DMS79 treated with DMSO at 0.1 percent for 48 hours (cell line): ENCODE results near the gene PPP2R2B.
A peak's percentile ranks its signal among the peaks of the same experiment; 100 is the strongest.

Source experiments
- DNase-seq: peaks from one replicate; lab custom pipeline; 2025; lab: John Stamatoyannopoulos, UW

Gene PPP2R2B

GRCh38 chr5:146888351-146888978 lies 9.9 kb upstream of the PPP2R2B start:
- DNase-seq = no peak

DNA sequence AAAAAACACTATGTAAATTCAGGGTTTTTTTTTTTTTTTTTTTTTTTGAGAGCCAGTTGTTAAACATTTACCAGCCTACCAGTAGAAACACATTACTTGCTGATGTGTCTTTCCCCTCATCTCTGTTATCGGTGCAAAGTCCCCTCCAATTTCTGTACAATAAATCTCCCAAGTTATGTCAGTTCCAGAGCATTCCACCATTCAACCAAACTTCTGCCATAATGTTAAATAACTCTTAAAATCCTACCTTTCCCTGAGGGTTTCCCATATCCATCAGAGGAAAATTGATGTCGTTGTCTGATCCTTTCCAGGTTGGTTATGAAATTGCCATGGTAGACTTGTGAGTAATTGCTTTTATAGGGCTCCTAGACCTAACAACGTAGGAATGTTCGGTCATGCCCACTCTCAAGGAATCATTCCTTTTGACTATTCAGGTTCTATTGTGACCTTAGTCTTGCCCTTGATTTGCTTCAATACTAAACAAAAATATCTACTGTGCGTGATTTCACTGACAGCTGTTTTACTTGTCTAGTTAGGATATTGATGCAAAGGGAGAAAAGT lies 5.6 kb upstream of the PPP2R2B start:
- no peak for DNase-seq

DNA sequence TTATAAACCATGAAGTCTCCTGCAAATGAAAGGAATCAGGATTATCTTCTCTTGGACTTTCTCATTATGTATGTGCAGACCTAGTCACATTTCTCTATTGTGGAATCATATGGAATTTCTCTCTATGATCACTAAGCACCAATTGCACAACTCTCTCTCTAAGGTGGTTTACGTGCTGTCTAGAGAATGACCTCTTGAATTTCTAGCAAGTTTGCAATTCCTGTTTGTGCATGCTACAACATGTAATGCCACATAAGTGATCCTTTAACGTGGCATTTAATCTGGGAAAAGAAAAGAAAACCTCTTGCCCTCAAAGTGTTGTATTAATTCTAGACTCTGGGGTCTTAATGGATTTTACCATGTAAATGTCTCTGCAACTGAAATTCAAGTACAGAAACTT lies 5.0 kb upstream of the PPP2R2B start:
- peak; percentile 66 for DNase-seq

DNA sequence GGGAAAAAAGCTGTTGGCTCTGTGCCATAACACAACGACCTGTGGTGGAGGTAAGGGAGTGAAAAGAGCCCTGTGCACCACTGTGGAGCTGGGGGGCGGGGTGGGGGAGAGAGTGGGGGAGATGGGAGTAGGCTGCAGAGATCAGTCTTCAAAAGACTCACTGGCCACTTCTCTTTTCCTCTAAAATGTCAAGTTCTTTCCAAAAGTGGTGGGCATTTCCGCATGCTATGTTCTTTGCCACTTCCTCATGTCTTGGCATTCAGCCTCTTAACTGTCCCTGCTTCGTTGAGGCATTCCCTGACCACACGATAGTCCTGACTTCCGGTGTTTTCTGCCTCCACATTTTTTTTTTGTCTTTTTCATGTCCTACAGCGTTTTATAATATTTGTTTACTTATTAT lies 2.4 kb upstream of the PPP2R2B start:
- no peak for DNase-seq

GRCh38 chr5:146877783-146878475 lies 628 bp downstream of the PPP2R2B start:
- DNase-seq = no peak

GRCh38 chr5:146877178-146877681 lies 1.3 kb downstream of the PPP2R2B start:
- DNase-seq = peak; percentile 13

- DNase-seq = peak; percentile 14
Observed at GRCh38 chr5:146873186-146873917, 5.2 kb downstream of the PPP2R2B start.

- DNase-seq = no peak
Observed at GRCh38 chr5:146872188-146872587, 6.4 kb downstream of the PPP2R2B start.

- no peak for DNase-seq
Observed at GRCh38 chr5:146867996-146868708, 10.4 kb downstream of the PPP2R2B start.

DNA sequence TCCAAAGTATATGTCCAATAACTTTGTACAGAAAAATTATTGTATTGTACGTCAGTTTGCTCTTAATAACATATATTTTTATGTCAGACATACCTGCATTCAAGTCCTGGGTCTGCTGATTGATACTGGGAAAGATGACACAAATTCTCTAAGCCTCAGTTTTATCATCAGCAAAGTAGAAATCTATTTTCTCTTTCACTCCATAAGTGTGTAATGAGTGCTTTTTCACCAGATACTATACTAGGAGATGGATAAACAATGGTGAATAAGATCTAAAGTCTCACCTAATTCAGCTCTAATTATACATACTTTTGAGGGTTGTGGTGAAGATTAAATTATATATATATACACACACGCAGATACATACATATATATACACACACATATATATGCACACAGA lies 12.3 kb downstream of the PPP2R2B start:
- no peak for DNase-seq

DNA sequence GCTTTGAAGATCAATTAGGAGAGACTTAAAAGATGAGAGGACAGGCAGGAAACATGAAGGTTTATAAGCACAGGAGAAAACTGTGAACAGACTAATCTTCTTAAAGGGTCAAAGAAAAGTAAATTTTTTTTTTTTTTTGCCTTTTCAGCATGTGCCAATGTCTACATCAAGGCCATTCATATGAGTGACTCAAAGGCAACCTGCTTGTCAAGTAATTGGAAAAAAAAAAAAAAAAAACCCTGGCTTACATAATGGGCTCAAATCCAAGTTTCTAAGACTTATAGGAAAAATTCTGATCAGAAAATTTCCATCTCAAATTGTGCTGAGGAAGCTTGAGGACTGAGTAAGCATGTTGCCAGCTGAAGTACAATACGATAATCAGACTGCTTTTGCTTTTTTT lies 15.9 kb downstream of the PPP2R2B start:
- DNase-seq = no peak

DNA sequence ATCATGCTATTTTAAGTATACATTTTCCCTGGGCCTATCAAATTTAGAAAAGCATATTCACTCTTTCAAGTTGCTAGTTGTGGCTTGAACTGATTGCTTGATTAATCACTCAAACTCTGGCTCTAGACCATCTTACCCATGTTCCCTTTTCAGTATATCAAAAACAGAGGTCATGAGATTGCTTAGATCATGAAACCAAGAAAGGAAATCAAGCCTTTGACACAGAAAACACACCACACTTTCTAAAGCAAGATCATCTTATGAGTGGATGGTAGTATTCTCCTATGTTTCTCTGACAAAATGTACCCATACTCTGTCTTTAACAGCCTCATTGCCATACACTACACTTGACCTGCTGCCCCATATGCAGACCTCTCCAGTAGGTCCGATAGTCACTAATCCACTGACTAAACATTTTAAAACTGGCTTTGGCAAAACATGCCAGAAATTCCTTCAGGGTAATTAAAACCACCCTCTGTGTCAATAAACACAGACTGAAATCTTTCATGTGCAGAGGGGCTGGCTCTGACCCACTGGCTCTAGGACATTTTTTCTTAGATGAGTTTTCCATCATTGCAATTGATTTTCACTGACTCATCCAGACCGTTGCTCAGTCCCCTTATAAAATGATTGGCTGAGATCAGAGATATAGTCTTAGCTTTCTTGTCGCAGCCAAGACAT lies 18.2 kb downstream of the PPP2R2B start:
- no peak for DNase-seq

GRCh38 chr5:146852089-146852488 lies 26.5 kb downstream of the PPP2R2B start:
- DNase-seq = no peak

DNA sequence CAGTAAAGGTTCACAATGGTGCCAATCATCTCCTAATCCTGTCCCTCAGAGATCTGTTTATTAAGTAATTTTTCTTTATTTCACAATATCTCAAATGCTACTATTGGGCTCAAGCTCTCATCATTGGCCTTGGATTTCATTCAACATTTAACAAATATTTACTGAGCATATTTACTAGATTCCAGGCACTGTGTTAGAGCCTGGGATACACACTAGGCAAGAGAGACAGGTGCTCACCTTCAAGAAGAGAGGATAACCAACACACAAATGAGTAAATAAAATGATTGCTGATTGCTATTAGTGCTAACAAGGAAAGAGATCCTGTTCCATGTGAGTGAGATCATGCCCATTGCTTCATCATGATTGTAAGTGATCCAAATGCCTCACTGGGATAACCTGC lies 27.4 kb downstream of the PPP2R2B start:
- DNase-seq = no peak

DNA sequence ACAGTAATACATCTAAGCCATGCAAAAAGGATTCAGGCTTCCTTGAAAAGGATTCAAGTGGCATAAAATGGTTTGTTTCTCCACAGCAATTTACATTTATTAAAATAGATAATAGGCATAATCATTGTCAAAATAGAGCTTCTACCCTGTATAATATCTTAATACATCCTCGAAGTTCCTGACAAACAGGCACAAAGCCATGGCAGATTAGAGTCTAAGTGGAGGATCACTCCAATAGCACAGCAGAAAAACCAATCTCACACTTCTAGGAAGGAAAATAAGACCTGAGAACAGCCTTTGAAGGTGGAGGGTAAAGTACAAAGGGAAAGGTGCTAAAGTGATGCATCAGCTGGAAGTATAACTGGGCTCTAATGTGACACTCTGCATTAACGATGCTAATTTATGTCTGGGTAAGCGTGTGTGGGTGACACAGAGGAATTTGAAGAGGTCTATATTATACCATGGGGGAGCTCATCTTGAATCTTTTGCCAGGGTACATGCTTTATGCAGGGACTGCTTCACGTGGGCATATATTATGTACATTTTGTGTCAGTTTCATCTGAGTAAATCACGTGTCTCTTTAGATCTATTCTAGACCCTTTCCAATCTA lies 28.8 kb downstream of the PPP2R2B start:
- no peak for DNase-seq

DNA sequence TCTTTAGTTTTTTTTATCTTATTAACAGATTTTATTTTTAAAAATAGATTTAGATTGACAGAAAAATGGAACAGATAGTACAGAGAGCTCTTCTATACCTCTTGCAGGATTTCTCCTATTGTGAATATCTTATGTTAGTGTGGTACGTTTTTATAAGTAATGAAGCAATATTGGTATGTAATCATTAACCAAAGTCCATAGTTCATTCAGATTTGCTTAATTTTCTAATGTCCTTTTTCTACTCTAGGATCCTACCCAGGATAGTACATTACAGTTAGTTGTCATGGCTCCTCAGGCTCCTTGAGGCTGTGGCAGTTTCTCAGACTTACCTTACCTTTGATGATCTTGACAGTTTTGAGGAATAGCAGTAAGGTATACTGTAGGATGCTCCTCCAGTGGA lies 30.4 kb downstream of the PPP2R2B start:
- DNase-seq = no peak

DNA sequence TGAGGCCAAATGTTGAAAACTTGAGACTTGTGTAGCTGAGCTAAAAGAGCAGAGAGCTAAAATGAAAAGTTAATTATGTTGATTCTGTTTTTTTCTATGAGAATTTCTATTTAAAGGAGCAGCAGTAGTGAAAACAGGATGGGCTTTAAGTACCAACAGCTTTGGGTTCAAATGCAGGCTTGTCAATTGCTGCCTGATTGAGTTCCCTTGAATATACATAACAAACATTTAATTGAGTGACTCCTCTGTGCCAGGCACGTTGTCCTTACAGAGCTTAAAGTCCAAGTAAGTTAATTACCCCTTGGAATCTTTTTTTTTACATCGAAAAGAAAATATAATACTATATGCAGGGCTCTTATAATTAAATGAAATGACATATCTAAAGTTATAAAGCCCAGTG lies 38.5 kb downstream of the PPP2R2B start:
- DNase-seq = no peak

DNA sequence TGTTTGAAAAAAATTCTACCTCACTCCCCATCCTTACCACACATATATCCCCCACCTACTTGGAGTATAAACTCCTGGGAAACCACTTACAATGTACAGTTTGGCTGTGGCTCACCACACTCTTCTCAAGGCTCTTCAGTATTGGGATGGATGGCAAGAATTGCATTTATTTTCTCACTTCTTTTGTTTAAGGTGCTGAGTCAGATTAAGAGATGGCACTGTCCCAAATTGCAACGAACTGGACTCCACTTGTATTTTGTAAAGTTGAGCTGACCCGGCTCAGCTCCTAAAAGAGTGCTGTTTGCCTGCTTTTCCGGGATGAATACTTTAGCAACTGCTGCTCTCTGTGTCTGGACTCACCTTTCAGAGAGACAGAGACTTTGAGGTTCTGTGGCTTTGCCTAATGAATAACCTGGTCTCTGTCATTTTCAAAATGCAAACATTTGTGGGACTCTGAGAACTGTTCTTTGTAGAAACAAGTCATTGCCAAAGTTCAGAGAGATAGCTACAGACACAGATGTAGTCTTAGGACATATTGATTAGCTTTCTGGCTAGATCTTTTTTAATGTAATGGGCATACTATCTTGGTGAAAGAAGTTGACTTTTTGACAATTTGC lies 42.2 kb downstream of the PPP2R2B start:
- DNase-seq = no peak

- no peak for DNase-seq
Observed at GRCh38 chr5:146832985-146833732, 45.4 kb downstream of the PPP2R2B start.

- no peak for DNase-seq
Observed at GRCh38 chr5:146828385-146828784, 50.2 kb downstream of the PPP2R2B start.
